ENCODE measurements around the gene ROBO1. TPM values are rescaled to one million over a fixed set of nuclear protein-coding genes. Genes with fewer than 3 reads are reported as not detected.
A peak's percentile ranks its signal among the peaks of the same experiment; 100 is the strongest.

ROBO1 gene
- total RNA-seq, 4 donors from 2014 or later: 8.6 to 26.3 (median 16.6) TPM

DNA sequence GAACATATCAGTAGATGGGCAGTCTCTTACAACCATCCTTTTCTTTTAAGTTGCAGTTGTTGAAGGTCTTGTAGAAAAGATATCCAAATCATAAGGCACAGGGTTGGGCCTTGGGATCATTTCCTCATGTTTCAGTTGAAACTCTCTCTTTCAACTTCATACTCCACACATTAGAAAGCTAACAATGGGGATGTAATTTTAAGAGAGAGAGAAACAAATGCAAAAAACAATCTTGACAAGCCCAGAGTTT lies 747.9 kb downstream of the ROBO1 start:
- Histone ChIP-seq H3K36me3 (no peaks in the 10 kb centered on the region), H3K4me3 (replicated peaks in 1 of 3) (no peak overlapping the region), H3K27me3 (no peaks in the 10 kb centered on the region), H3K4me1 (no peaks in the 10 kb centered on the region), H3K9me3 (no peaks in the 10 kb centered on the region), H3K27ac (no peak overlapping the region)
- no peak for TF ChIP-seq POLR2A (IDR thresholded peaks at IDR 0.05)
- TF ChIP-seq, protein P1, sequence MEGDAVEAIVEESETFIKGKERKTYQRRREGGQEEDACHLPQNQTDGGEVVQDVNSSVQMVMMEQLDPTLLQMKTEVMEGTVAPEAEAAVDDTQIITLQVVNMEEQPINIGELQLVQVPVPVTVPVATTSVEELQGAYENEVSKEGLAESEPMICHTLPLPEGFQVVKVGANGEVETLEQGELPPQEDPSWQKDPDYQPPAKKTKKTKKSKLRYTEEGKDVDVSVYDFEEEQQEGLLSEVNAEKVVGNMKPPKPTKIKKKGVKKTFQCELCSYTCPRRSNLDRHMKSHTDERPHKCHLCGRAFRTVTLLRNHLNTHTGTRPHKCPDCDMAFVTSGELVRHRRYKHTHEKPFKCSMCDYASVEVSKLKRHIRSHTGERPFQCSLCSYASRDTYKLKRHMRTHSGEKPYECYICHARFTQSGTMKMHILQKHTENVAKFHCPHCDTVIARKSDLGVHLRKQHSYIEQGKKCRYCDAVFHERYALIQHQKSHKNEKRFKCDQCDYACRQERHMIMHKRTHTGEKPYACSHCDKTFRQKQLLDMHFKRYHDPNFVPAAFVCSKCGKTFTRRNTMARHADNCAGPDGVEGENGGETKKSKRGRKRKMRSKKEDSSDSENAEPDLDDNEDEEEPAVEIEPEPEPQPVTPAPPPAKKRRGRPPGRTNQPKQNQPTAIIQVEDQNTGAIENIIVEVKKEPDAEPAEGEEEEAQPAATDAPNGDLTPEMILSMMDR (IDR thresholded peaks at IDR 0.05): no peak
- intact Hi-C loops (cut with DNase I): no loop called here
- no peak for DNase-seq

DNA sequence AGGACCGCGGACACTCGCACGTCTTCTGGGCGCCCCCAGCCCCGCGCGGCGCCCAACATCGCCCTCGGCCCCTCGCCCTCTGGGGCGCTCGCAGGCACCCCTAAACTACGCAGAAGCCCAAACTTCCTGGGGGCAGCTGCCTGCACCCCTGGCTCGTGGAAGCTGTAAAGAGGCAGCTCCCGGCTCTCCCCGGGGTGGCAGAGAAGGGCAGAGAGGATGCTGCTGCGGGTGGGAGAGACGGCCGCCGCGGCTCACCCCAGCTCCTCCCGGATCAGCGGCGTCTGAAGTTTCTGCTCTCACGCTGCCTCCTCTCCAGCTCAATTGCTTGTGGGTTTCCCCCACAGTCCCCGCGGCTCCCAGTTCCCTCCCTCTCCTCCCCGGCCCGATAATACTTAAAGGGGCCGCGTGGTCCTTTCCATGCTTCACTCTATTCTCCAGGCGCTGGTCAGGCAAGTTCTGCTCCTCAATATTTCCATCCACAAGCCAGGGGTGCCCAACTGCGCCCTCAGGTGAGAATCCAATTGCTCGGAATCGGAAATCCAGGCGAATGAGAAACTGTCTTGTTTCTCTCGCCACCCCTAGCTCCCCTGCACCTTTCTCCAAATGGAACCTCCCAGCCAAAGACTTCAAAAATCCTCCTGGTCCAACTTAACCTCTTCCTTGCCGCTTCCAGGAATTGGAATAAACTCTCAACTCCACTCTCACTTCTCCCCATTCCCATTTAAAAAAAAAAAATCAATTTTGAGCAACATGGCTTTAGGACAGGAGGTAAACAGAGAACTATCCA lies 748.5 kb downstream of the ROBO1 start:
- peak in 1 of 2 donors; percentile 81 for TF ChIP-seq POLR2A (IDR thresholded peaks at IDR 0.05)
- TF ChIP-seq, protein P1 (IDR thresholded peaks at IDR 0.05): peak in 1 of 6 experiments; percentile 4
- peak; percentile 86 to 89 for DNase-seq
- 1 to 2% methylated on average over 28 of the region's 40 CpGs for WGBS, 2 donors
- no peaks in the 10 kb centered on the region for H3K9me3 ChIP-seq
- H3K4me1 ChIP-seq: no peaks in the 10 kb centered on the region
- H3K27ac ChIP-seq: peak overlapping the region; percentile 70 to 92 (median 82)
- H3K27me3 ChIP-seq: no peaks in the 10 kb centered on the region
- no peaks in the 10 kb centered on the region for H3K36me3 ChIP-seq
- intact Hi-C loops (cut with DNase I): no loop called here
- peak overlapping the region; percentile 15 to 59 (median 52) for H3K4me3 ChIP-seq (replicated peaks in 1 of 3)

DNA sequence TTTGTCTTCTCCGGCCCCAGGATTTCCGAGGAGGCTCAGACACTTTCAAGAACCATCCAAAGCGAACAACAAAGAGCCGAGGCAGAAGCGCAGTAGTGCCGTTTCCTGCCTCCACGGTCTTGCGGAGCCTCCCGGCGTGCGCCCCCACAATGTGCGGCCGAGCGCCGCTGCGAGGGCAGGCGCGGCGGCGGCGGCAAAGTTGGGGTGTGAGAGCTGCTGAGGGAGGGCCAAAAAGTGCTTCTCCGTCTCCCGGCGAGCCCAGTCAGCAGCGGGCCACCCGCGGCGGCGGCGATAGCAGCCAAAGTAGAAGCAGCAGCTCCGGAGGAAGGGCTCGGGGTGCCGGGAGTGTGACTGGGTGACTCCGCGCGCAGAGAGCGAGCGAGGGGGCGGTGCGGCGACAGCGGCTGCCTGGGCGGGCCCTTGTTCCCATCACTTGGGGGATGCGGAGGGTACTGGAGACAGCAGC lies 749.1 kb downstream of the ROBO1 start:
- Histone ChIP-seq H3K27me3 (no peaks in the 10 kb centered on the region), H3K9me3 (no peaks in the 10 kb centered on the region), H3K27ac (peak overlapping the region; percentile 70 to 92 (median 82)), H3K4me1 (no peaks in the 10 kb centered on the region), H3K36me3 (no peaks in the 10 kb centered on the region), H3K4me3 (replicated peaks in 1 of 3) (peak overlapping the region; percentile 15 to 59 (median 52))
- peak; percentile 70 to 71 for DNase-seq
- TF ChIP-seq POLR2A (IDR thresholded peaks at IDR 0.05): no peak
- TF ChIP-seq, protein P1 (IDR thresholded peaks at IDR 0.05): peak in 1 of 6 experiments; percentile 16
- WGBS, 2 donors: 0 to 1% methylated on average over 17 to 43 of the region's 44 CpGs
- intact Hi-C loops (cut with DNase I): no loop called here

- Histone ChIP-seq H3K27me3 (no peaks in the 10 kb centered on the region), H3K27ac (peak overlapping the region; percentile 70 to 92 (median 82)), H3K4me3 (replicated peaks in 1 of 3) (peak overlapping the region; percentile 15 to 59 (median 52)), H3K36me3 (no peaks in the 10 kb centered on the region), H3K4me1 (no peaks in the 10 kb centered on the region), H3K9me3 (no peaks in the 10 kb centered on the region)
- DNase-seq: peak; percentile 5 to 10
- no peak for TF ChIP-seq POLR2A (IDR thresholded peaks at IDR 0.05)
- TF ChIP-seq, protein P1 (IDR thresholded peaks at IDR 0.05): no peak
- WGBS, 2 donors: 1 to 2% methylated on average over 15 of the region's 15 CpGs
- intact Hi-C loops (cut with DNase I): no loop called here
Measured at GRCh38 chr3:79018265-79018664, 749.5 kb downstream of the ROBO1 start.

DNA sequence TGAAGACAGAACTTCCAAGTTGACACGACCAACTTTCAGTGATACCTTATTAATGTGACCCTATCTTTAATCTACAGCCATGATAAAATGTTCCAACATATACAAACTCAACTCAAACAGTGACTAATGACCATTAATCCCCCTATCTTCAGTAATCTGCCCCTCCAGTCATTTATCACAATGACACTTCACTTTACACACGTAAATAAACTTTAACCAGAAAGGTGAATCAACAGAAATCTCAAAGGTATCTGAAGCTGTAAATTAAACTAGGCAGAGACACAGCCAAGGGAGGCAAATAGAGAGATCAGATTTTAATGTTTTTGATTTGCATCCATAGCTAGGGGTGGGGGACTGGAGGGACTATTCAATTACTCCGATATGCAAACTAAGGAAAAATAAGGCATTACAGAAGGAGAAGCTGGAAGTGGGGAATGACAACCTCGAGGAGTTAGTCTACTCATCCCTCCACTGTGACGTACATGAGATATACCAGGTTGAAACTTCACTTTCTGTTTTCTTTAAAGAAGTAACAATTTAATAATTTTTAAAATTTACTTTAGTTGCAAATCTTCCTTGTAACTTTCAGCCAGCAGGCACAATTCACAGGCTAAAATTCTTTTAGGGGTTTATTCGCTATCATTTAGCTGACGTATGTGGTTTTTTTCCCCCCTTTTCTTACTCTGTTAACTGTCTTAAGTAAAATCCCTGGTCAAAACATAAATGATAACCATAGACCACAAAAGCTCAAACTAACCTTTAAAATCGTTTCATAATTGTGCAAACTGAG lies 751.0 kb downstream of the ROBO1 start:
- no peaks in the 10 kb centered on the region for H3K27me3 ChIP-seq
- no peak for DNase-seq
- H3K36me3 ChIP-seq: no peaks in the 10 kb centered on the region
- 63 to 74% methylated on average over 8 of the region's 8 CpGs for WGBS, 2 donors
- no peak overlapping the region for H3K27ac ChIP-seq
- no peaks in the 10 kb centered on the region for H3K4me1 ChIP-seq
- TF ChIP-seq, protein P1 (IDR thresholded peaks at IDR 0.05): no peak
- TF ChIP-seq POLR2A (IDR thresholded peaks at IDR 0.05): no peak
- no peaks in the 10 kb centered on the region for H3K9me3 ChIP-seq
- intact Hi-C loops (cut with DNase I): no loop called here
- peak overlapping the region in 2 of 3 donors; percentile 15 to 59 for H3K4me3 ChIP-seq (replicated peaks in 1 of 3)

Measured in thyroid gland (tissue), 4 donors.